Measurements from ENCODE around the gene KLHDC8A.
"Not testable (repeated sequence)": the region's sequence is repeated elsewhere in the genome, so short reads cannot be mapped to it uniquely, and the experiment has no call there.

KLHDC8A gene

DNA sequence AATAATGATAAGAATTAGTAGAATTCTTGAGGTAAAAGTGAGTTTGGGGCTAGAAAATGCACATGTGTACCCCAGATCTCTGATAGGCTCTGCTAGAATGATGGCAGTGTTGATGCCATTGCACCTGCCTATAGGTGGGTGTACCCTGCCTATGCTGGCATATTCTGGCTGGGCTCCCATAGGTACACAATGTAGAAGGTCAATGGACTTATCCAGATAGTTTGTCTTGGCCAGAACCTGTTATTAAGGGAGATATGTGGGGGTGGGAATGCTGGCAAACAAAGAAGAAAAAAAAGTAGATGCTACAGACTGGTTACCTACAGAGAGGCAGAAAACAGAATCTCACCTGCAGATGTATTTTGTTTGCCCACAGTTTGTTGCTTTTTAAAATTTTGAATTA, 14.1 kb upstream of the KLHDC8A start:
- no peak for FAIRE-seq

DNA sequence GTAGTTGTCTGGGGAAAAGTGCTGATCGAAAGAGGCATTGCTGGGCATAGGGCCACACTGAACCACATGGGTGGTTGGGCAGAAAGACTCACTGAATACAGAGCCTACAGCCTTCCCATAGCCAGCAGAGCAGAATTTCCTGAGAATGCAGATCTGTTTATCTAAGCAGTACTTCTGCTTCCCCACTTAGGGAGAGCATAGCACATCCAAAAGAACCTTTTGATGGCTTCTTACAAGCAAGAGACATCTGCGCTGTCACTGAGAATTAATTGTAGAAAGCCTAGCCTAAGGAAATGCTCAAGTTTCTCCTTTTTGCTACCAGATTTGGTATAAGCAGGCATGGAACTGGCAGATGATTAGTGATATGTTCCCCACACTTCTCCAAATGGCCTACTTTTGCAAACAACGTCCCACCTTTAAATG, 13.0 kb upstream of the KLHDC8A start:
- peak; percentile 90 for FAIRE-seq

DNA sequence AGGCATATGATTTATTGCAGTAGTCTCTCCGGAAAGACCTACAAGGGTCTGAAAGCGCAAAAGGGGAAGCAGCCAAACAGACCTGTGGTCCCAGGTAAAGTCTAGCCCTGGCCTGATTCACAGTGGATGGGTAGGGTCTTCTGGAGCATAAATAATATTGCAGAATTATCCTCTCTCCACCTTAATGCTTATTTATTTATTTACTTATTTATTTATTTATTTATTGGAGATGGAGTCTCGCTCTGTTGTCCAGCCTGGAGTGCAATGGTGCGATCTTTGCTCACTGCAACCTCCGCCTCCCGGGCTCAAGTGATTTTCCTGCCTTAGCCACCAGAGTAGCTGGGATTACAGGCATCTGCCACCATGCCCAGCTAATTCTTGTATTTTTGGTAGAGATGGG, 11.8 kb upstream of the KLHDC8A start:
- no peak for FAIRE-seq

DNA sequence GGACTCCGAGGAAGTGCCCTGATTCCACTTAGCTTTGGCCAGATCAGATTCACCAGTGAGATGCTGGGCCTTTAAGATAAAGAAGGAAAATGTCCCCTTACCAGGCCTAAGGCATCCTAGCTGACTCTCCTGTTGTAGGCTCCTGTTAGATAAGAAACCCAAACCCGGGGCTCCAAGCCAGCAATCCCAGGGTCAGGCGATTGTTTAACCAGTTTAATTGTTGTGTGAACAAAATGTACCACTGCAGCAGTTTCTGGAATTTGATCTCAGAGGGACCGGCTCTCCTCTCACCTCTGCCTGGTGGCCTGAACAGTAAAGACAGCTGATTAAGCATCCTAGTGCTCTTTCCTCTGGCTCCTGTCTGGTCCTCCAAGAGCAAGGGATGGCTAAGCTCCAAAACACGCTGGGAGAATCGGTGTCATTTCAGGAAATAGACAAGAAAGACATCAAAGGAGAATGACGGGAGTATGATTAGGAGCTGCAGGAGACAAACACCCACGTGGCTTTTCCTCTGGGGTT, 9.3 kb upstream of the KLHDC8A start:
- FAIRE-seq, result peak; percentile 94

DNA sequence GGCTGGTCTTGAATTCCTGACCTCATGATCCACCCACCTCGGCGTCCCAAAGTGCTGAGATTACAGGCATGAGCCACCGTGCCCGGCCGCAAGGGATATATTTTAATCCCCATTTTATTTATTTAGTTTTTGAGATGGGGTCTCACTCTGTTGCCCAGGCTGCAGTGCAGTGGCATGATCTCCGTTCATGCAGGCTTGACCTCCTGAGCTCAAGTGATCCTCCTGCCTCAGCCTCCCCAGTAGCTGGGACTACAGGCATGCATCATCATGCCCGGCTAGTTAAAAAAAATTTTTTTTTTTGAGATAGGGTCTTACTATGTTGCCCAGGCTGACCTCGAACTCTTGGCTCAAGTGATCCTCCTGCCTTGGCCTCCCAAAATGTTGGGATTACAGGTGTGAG, 8.4 kb upstream of the KLHDC8A start:
- FAIRE-seq, result not testable (repeated sequence)

DNA sequence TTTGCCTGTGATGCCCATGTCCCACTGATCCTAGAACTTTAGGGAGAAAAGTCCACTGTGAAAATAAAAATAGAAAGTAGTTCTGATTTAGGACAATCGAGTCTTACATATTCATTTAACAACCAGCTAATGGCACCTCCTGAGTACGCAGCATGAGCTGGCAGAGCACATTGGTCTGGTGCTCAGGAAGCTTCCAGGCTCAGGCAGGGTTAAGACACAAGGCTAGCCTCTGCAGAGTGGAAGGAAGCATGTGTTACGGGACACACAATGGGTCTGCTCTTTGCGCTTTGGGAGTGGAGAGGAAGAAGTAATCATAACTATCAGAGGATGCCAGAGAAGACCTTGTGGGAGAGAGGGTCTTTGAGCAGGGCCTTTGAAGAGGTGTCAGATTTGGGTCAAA, 4.2 kb upstream of the KLHDC8A start:
- no peak for FAIRE-seq

DNA sequence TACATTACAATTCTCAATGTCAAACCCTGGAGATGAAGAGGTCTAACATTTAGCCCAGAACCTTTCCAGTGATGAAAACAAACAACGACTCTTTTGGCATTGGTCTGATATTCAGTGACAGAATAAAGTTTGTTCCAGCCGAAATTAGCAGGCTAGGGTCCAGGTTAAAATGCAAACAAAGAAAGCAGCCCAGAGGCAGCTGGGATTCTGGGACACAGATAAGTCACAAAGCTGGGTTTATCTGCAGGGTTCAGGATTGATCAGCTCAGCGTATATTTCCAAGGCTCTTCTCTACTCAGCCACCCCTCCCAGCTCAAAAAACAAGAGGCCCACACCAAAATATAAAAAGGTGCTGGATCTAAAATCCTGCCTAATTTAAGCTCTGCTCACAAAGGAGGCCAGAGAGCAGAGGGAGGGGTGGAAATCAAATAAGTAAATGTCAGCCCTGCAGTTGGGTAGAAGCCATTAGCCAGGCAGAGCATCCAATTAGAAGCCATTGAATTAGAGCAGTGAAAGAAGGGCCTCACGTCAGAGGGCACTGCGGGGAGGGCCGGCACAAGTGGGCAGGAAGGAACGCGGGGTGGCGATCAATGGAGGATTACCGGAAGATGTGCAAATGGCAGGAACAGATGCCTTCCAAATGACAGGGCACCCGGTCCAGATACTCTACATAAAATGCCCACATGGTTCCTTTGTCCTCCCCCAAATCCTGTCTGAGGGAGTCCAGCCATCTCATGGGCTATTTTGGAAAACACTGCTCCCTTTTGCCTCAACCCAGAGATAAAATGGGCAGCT, 3.2 kb upstream of the KLHDC8A start:
- no peak for FAIRE-seq

DNA sequence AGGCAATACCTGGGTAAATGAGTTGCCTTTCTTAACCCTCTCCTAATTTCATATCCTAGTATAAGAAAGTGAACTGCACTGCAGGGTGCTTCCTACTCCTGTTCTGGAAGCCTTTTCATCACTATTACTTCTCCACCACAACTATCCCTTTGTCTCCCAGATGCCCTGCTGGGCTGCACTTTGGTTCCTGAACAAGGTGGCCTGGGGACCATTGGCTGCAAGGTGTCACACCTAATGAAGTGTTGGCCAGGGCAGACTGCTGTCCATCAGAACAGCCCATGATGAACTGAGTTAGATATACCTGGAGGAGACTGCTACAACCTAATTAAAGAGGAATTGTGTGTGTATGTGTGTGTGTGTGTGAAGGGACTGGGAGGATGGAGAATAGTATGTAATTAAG, 1.9 kb upstream of the KLHDC8A start:
- no peak for FAIRE-seq

DNA sequence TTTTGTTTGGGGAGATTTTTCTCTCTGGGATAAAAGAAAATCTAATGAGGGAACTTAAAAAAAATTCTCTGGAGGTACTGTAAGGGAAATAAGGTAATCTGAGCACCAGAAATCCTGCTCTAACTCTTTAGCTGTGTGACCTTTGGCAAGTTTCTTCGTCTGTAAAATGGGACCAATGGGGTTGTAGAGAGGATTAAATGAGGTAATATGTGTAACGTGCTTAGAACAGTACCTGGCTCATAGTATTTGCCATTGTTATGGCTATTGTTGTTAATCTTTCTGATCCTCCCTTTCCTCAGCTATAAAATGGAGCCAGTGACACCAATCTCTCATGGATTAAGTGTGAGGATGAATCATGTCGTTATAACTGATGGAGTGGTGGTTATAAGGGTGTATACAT, 845 bp upstream of the KLHDC8A start:
- FAIRE-seq, result peak; percentile 9

DNA sequence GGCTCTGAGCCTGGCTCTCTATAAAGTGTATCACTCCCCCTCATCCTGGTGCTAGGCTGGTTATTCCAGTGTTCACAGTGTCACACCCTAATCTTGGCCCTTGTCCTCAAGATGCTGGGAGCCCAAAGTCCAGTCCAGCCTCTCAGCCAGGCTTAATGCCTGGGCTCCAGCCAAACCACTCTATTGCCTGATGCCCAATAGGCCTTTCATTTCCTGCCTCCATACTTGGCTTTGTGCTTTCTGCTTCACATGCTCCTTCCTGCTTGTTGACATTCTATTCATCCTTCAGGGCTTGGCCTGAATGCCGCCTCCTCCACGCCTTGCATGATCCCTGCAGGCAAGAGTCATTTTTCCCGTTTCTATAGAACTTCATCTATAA, 1.7 kb downstream of the KLHDC8A start:
- FAIRE-seq, result no peak

DNA sequence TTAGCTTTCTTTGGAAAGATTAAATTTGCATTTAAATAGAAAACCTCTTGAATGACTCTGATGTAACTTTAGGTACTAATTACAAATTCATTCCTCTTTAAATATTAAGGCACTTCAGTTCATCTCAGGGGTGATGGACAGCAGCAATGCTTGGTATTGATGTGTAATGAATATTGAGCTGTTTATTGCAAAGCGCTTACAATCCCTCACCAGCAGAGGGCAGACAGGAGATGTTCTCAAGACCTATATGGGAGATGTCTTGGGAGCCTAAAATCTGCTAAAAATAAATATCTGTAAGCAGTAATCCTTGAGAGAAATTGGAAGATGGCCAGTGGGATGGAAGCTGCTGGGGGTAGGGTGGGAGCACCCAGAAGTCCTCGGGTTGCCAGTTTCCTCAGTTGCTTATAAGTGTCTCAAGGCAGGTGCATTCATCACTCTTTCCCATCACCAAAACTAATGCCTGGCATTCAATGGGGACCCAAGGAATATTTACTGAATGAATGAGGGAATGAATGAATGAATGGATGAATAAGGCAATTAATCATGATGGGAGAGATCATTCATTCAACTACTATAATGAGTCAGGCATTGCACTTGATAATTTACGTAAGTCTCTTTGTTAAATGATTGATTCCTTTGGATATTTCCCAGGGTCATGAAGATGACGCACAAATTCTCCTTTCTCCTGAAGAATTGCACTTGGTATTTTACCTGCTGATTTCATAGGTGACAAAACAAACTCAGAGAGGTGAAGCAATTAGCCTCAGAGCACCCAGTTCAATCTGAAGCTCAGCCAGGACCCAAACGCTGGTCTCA, 2.3 kb downstream of the KLHDC8A start:
- FAIRE-seq, result peak; percentile 94

DNA sequence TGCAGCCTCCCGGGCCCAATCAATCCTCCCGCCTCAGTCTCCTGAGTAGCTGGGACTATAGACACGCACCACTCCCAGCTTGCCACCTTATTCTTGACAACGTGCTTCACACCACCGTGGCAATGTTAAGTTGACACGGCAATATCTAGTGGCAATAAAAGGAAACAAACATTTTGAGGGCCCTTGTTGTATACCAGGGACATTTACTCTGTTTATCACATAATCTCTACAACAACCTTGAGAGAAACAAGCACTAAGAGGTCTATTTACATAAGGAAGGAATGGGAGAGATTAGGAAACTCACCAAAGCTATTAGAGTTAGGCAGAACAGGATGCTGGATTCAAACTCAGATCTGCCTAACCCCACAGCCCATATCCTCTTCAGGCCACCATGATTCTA, 3.1 kb downstream of the KLHDC8A start:
- no peak for FAIRE-seq

DNA sequence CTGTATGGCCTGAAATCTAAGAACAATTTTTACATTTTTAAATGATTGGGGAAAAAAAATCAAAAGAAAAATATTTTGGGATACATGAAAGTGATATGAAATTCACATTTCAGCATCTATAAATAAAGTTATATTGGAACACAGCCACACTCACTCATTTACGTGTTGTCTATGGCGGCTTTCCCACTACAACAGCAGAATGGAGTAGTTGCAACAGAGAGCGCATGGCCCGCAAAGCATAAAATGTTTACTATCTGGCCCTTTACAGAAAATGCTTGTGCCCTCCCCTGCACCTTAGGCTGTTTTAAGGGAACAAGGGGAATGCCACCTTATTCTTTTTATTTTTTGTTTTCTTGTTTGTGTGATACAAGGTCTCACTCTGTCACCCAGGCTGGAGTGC, 3.5 kb downstream of the KLHDC8A start:
- FAIRE-seq, result no peak

DNA sequence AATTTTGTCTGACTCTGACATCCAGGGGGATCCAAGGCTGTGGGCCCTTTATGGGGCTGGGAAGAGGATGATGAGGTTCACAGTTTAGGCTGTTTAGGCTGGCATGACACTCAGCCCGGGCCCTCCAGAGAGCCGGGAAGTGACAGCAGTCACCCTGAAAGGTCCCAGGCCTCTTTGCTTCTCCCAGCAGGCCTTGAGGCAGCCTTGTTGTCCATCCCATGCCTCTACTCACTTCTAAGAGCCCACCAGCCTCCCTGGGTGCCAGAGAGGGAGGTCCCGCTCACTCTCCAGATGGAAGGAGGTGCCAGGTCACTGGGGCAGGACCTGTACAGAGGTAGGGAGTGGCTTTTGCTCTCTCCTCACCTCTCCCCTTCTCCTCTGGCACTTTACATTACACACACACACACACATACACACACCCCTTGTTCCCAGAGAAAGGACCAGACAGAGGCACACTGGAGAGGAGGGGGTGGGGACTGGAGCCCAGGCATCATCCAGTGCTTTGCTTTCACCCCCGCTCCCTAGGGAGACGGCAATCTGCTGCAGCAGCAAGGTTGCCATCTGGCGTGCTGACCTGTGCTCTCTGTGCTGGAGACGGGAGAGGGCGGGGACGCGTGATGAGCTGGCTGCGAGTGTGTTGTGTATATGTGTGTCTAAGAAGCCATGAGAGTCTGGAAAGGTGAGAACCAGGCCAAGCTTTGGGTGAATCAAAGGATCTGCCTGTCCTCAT, 4.6 kb downstream of the KLHDC8A start:
- FAIRE-seq, result no peak

DNA sequence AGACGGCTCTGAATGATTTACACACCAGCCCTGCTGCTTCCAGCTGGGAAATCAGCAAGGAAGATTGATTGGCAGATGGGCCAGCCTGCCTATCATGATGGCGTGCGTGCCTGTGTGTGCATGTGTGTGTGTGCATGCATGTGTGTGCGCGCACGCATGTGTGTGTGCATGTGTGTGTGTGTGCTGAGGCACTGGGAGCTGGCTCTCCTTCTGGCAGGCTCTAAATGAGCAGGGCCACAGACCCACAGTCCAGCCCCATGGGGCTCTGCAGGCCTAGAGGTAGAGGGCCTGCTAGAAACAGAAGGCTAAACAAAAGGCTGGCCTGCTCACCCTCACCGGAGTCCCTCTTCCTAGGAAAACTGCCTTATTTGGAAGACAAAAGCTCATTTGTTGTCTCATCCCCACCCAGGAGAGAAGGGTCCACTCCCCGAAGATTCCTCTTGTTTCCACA, 6.0 kb downstream of the KLHDC8A start:
- no peak for FAIRE-seq

DNA sequence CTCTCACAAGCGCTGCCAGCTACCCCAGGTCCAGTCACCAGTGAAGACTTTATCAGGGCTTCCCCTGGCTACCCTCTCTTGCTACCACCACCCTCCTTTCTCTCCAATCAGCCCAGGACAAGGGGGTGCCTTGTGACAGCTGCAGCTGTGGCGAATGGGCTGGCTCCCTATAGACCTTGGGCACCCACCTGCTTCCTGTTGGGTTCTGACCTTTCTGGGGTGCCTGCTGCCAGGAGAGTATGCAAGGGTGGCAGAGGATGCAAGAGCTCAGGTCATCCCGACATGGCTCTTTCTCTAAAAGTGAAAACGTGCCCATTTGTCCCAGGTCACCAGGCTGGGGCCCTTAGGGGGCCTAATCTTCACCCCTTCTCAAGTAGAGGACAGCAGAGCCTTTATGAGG, 6.6 kb downstream of the KLHDC8A start:
- FAIRE-seq, result no peak

DNA sequence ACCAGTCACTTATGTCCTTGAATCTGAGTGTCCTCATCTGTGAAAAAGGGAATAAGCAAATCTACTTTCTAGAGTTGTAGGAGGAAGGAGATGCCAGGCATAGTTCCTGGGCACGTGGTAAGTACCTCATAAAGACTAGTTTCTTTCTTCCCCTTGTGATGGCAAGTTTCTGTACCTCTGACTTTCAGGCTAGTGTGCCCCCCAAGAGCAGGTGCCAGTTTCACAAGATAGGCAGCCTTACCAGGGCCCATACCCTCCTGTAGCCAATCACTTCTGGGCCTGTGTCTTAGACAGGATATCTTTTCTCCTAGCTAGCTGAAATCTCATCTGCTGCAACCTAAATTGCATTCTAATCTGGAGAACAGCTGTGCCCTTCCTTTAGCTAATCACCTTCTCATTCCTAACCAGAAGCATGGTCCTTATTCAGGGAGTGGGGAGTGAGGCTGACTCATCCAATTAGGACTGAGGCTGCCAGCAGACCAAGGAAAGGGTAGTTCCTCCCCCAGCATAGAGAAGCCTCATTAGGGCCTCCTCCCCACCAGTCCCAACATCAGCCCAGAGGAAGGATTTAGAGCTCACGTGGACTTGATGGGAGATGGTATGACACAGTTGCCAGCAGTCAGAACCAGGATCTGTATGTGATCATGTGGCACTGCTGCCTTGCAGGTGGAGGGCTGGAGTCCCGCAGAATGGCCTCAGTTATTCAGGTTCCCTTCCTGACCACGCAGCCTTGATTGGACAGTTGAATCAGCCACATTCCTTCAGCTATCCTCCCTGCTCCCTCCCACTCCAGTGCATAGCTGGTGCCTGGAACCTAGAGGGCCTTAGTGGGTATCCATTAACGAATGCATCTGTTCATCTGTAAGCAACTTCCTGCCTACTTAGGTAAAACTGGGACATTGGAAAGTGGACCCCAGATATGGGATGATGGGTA, 7.9 kb downstream of the KLHDC8A start:
- FAIRE-seq, result no peak

DNA sequence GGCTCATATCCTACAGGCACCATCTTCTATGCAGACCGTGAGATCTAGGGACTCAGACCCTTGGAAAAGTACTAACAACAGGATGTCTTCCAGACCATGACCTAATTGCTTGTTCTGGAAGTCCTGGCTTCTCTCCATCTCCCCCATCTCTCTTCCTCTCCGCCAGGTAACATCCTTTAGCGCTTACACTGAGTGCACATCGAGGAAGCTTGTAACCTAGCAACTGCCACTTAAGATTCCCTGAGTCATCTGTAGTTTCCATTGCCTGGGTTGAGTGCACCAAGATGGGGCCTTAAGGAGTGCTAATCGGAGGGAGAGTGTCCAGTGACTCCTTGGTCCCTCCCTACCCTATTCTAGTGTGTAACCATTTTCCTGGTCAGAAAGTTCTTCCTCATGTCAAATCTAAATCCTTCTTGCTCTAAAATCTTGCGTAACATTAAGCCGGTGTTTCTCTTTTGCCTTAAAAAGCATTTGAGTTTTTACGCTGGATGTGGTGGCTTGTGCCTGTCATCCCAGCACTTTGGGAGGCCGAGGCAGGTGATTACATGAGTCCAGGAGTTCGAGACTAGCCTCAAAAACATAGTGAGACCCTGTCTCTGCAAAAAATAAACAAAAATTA, 9.7 kb downstream of the KLHDC8A start:
- FAIRE-seq, result no peak

DNA sequence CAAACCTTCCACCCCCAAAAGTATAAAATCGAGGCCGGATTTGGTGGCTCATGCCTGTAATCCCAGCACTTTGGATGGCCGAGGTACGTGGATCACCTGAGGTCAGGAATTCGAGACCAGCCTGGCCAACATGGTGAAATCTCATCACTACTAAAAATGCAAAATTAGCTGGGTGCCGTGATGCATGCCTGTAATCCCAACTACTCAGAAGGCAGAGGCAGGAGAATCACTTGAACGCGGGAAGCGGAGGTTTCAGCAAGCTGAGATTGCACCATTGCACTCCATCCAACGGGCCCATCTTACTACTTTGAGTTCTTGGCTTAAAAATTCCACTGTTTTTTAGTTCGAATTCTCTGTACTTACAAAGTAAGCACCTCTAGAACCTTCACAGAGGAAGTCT, 11.0 kb downstream of the KLHDC8A start:
- FAIRE-seq, result no peak

DNA sequence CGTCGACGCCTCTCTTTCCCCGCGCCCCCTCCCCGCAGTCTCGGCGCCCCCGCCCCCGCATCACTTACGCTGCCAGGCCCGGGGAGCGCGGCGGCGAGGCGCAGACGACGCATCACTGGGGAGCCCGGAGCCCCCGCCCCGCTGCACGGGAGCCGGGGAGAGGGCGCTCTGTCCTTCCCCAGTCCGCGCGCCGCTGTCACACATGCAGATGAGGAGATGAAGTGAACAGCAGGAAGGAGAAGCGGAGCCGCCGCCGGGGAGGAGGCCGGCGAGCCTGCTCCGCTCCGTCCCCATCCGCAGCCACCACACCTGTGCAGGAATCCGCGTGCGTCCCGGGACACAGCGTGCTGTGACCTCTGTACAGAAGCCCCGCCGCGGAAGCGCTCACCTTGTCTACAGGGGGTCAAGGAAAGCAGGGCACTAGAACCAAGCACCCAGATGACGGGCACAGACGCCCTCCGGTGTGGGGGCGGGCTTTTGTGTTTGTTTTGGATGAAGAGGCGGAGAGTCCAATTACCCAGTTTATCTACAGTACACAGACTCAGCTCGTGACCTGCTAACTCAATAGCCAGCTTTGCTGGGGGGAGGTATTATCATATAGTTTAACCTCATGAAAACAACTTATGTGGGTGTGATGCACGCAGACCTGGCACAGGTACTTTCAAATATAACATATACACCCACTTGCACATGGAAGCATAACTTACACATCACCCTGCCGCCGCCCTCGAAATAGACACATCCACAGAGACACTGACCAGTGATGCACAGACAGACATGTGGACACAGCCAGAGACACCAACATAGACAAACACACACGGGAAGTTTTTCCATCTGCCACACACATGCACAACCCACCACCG, 12.4 kb downstream of the KLHDC8A start:
- no peak for FAIRE-seq

All from TTC549 (cell line).